CD1c-positive myeloid dendritic cell (primary cell): ENCODE results near the gene RHOT2.

Source experiments
- DNase-seq: peaks from one replicate; pipeline ENCODE4 v3.0.0-alpha.2; 2016; ENCODE audit errors: extremely low spot score

The RHOT2 gene

GRCh38 chr16:667780-668518, at the start of gene RHOT2:
TSS of gene RHOT2 (plus strand) at chr16:668132. CDS start at chr16:668200, 68 bp downstream.
- DNase-seq = peak; percentile 97

DNA sequence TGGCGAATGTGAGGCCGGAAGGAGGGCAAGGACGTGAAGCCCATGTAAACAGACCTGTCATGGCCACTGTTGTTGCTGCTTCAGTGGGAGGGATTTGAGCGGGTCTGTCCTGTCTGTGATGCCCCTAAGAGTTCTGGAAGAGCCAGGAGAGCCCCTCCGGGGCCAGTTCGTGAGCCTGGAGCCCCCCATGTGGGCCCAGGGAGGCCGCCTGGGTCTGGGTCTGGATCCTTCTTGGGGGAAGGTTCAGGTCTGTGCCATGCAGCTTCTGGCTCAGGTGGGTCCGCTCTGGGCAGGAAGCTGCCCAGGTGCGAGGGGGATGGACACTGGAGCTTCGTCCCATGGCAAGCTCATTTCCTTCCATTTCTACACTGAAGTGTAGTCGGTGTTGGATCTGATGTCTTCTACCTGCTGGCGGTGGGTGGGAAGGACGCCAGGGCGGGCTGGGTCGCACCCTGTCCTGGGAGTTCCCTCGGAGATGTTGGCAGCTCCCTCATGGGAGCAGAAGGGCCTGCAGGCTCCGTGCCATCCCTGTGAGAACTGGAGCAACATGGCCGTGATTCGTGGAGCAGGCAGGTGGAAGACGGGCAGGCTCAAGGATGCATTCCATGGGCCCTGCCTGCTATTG, 48.3 kb upstream of the RHOT2 start:
- DNase-seq = no peak

- no peak for DNase-seq
Observed at GRCh38 chr16:620700-621525, 47.0 kb upstream of the RHOT2 start.

- DNase-seq = no peak
Observed at GRCh38 chr16:621526-622105, 46.3 kb upstream of the RHOT2 start.

DNA sequence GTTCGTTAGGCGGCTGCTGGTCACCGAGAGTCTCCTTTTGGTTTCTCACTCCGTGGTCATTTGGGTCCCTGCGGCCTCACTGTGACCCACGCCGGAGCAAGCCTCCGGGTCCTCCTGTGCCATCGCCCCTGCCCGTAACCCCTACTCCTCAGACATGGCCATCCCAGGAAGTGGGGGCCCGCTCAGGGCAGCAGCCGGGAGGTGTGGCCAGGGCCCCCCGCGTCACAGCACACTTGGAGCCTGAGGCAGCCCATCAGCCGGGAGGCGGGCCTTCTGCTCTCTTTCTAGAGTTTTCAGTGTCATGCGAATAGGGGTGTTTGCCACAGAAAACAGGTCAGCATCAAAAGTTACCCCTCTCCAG, 45.0 kb upstream of the RHOT2 start:
- DNase-seq = no peak

- no peak for DNase-seq
Observed at GRCh38 chr16:624526-625070, 43.3 kb upstream of the RHOT2 start.

- DNase-seq = no peak
Observed at GRCh38 chr16:625117-625976, 42.6 kb upstream of the RHOT2 start.

DNA sequence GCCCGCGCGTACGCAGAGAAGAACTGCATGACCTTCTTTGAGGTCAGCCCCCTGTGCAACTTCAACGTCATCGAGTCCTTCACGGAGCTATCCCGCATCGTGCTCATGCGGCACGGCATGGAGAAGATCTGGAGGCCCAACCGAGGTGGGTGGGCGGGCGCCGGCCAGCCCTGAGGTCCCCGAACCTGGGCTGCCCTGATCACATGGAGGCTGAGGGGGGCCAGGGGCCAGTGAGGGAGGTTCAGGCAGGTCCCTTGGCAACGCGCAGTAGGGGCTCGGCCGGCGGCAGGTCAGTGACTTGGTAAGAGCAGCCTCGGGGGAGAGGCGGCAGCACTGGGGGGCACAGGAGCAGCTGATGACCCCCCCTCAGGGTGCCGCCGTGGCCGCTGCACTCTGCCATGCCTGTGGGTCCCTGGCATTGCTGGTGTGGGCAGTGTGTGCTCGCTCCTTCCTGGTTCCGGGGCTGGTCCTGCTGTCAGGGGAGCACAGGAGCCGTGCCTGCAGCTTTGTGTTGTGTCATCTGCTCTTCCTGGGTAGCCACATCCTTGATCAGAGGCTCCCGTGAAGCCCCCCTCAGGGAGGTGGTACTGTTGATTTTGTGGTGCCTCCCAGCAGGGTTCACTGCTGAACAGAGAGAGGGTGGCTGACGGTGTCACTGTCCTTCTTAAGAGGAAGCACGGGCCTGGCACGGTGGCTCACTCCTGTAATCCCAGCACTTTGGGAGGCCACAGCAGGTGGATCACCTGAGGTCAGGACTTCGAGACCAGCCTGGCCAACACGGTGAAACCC, 41.8 kb upstream of the RHOT2 start:
- DNase-seq = no peak

DNA sequence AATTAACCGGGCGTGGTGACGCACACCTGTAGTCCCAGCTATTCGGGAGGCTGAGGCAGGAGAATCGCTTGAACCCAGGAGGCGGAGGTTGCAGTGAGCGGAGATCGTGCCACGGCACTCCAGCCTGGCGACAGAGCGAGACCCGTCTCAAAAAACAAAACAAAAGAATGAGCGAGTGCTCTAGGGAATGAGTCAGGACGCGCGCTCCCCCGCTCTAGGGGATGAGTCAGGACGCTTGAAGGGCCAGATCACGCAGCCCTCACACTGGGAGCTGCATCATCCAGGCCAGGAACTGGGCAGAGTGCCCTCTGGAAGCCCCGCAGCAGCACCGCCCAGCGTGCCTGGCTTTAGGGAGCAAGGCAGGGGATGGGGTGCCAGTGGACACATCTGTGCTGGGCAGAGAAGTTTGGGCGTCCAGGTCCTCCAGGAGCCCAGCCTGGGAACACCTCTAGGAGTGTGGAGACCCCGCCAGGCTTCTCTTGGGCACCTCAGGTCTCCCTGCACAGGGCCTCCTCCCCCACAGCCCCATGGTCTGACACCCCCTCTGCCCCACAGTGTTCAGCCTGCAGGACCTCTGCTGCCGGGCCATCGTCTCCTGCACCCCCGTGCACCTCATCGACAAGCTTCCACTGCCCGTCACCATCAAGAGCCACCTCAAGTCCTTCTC, 41.0 kb upstream of the RHOT2 start:
- DNase-seq = no peak

- no peak for DNase-seq
Observed at GRCh38 chr16:627454-628239, 40.3 kb upstream of the RHOT2 start.

- no peak for DNase-seq
Observed at GRCh38 chr16:628321-629061, 39.4 kb upstream of the RHOT2 start.

GRCh38 chr16:629185-629832, 38.6 kb upstream of the RHOT2 start:
- DNase-seq = no peak

GRCh38 chr16:629833-630248, 38.1 kb upstream of the RHOT2 start:
- no peak for DNase-seq

GRCh38 chr16:630249-630814, 37.6 kb upstream of the RHOT2 start:
- peak; percentile 23 for DNase-seq

- DNase-seq = no peak
Observed at GRCh38 chr16:630815-631405, 37.0 kb upstream of the RHOT2 start, which contains the start of gene WFIKKN1. TSS of gene WFIKKN1 (plus strand) at chr16:630985. CDS start at chr16:631254, 269 bp downstream.

GRCh38 chr16:631808-632358, 36.0 kb upstream of the RHOT2 start:
- no peak for DNase-seq
